Putamen (tissue), 1 donor: ENCODE data around the gene MED16.
"Not testable (repeated sequence)": the region's sequence is repeated elsewhere in the genome, so short reads cannot be mapped to it uniquely, and the experiment has no call there.

ENCODE experiments used
- DNase-seq: peaks from one replicate; pipeline ENCODE4 v3.0.0-alpha.2; 2016; ENCODE audit warnings: low spot score

MED16 gene

GRCh38 chr19:907183-907853 lies 14.3 kb upstream of the MED16 start:
- no peak for DNase-seq

GRCh38 chr19:906480-906879 lies 13.5 kb upstream of the MED16 start:
- no peak for DNase-seq

- no peak for DNase-seq
Measured at GRCh38 chr19:904545-904944, 11.6 kb upstream of the MED16 start.

DNA sequence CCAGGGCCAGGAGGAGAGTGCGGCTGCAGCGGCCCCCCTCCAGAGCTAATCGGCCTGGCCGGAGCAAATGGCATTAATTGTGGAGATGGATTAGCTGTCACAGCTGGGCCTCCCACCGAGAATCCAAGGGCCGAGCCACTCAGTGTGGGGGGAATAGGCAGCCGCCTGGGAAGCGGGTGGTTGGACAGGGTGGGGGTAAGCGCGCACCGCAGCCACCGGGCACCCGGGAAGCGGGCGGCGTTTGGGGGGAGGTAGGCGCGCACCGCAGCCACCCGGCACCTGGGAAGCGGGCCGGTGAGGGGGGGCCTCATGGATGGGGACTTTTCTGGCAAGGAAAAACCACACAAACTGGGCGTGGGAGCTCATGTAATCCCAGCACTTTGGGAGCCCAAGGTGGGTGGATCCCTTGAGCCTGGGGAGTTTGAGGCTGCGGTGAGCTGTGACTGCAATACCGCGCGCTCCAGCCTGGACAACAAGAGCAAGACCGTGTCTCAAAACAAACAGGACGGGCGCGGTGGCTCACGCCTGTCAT lies 10.3 kb upstream of the MED16 start:
- DNase-seq = no peak

- DNase-seq = no peak
Measured at GRCh38 chr19:902446-903226, 9.6 kb upstream of the MED16 start.

GRCh38 chr19:902093-902370 lies 9.0 kb upstream of the MED16 start:
- no peak for DNase-seq

DNA sequence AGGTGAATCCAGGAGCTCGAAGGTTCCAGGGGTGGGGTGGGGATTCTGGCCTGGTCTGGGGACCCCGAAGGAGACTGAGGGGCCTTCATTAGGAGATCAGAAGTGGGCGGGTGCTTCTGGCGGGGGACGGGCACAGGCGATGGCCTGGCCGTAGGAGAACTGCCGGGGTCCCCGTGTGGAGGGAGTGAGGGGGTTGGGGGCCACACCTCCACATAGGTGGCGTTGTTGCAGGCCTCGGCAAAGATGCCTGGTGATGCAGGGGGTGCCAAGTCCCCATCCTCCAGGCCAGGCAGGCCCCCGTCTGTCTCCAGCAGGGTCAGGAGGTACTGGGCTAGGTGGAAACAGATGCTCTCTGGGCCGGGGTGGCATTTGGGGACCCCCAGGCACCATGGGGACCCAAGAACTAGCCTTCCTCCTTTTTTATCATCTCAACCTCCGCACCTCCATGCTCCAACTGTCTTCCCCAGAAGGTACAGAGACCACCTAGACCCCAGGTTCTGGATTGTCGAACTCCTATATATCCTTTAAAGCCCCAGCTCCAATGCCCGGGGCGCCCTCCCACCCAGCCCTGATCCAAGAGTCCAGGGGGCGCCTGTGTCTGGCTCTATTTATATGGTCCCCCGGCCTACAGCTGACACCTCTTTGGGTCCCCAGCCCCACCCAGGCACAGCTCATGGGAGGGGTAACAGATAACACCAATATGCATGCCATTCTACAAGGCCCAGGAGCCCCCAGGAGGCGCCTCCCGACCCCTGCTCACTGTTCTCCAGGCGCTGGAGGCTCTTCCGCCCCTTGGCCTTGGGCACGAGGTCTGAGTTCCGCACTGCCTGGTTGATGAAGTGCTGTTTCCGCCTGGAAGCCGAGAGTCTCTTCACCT lies 8.5 kb upstream of the MED16 start:
- DNase-seq = no peak

GRCh38 chr19:900302-901111 lies 7.5 kb upstream of the MED16 start:
- DNase-seq = no peak

- no peak for DNase-seq
Measured at GRCh38 chr19:900043-900301, 7.0 kb upstream of the MED16 start.

- no peak for DNase-seq
Measured at GRCh38 chr19:899336-900042, 6.5 kb upstream of the MED16 start.

- DNase-seq = peak; percentile 78
Measured at GRCh38 chr19:898663-899062, 5.7 kb upstream of the MED16 start.

DNA sequence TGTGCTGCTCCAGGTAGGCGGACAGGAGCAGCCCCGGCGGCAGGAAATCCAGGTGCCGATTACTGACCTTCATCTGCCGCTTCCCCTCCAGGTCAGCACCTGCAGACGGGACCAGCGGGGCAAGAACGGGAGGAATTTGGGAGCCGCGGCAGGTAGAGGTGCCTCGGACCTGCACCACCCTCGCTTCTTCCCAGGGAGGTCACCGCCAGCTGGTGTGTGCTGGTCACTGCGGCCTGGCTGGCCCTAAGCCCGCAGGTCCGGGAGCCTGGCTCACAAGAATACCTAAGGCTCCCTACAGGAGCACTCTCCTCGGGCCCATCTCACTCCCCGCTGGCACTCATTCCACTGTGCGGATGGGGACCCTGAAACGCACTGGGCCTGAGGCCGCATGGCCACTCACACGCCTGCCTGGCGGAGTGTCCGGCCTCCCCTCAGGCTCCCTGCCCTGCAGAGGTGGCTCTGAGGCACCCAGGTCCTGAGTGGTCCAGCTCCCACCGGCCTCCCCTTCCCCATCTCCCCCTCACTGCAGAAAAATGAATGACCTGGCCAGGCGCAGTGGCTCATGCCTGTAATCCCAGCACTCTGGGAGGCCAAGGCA lies 4.6 kb upstream of the MED16 start:
- no peak for DNase-seq

DNA sequence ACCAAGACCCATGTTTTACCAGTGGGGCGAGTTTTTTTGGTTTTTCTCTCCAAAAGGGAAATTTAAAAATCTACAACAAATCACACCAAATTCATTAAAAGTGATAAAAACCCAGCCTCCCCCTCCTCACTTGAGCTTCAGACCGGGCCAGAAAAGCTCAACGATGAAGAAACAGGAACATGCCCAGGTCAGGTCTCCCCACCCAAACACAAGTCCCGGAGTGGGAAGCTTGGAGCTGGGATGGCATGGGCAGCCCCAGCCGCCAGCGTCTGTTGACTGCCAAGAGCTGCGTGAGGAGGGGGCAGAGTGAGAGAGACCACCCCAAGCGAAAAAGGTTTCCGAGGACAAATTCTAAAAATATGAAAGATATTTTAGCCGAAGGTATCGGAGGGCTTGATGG lies 4.0 kb upstream of the MED16 start:
- DNase-seq = no peak

DNA sequence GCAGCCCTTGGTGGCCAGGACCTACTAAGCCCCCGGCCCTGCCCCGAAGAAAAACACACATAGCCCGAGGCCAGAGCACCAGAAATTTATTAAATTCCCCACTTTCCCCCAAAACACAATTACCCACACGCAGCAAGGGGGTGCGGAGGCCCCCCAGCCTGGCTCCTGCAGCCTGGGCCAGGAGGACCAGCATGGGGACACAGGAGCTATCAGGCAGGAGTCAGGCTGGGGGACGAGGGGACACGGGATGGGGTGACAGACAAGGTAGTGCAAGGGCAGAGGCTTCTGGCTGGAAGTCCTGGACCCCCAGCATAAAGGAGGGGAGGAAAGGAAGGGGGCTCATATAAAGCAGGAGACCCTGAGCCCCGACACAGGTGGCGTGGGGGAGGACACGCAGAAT lies 3.4 kb upstream of the MED16 start:
- no peak for DNase-seq

DNA sequence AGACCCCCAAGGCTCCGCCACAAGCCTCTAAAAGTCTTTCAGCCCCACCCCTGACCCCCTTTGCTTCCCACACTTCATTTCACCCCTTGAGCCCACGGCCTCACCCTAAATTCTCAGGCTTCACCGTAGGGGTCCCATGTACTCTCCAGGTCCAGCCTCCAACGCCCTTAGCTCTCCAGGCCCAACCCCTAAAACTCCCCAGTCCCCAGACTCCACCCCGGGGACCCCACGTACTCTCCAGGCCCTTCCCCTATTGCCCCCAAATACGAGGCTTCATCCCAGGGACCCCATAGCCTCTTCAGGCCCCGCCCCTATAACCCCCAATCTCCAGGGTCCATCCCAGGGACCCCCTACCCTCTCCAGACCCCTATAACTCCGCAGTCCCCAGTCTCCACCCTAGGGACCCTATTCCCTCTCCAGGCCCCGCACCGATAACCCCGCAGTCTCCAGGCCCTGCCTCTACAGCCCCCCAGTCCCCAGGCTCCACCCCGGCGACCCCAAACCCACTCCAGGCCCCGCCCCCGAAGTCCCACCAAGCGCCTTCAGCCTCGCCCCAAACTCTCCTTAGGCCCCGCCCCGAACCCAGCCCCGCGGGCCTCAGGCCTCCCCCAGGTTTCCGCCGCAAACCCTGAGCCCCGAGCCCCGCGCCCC lies 619 bp downstream of the MED16 start:
- DNase-seq = no peak

GRCh38 chr19:891421-892200 lies 1.4 kb downstream of the MED16 start:
- not testable (repeated sequence) for DNase-seq

DNA sequence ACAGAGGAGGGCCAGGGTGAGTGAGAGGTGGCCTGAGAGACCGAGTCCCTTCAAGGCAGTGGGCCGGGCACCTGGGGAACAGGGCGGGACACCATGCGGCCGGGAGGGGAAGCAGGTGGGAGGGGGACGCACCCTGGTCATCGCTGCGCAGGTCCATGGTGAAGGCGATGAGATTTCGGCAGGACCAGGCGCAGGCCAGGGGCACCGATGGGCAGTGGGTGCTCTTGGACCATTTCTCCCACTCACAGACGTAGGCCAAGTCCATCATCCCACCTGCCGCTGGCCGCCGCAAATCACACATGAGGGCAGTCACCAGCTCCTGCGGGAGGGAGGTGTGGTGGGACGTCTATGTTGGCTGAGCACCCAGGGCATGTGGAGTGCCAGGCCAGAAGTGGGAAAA lies 2.2 kb downstream of the MED16 start:
- DNase-seq = no peak

DNA sequence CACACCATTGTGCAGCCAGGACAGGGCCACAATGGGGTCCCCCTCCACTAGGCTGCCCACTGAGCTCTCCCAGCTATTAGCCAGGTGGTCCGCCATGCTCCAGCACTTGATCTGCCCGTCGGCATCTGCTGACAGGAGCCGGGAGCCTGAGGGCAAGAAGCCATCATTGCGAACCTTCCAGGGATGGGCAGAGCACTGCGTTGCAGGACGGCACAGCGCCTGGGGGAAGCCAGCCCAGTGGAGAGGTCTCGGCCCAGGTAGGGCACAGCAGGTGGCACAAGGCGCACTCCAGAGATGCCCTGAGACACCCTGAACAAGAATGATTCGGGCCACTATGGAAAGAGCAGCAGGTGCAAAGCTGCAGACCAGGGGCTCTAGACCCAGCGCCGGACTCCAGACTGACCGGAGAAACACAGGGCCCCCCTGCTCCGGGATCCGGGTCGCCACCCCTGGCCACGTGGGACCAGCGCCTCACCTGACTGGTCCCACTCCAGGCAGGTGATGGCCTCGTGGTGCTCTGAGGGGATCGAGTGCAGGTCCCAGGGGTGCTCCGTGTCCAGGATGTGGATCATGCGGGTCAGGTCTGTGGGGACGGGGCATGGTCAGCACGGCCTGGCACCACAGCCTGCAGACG lies 3.2 kb downstream of the MED16 start:
- no peak for DNase-seq
